ENCODE data around the gene SPAG8. TPM values are rescaled to one million over a fixed set of nuclear protein-coding genes. Genes with fewer than 3 reads are reported as not detected.

The SPAG8 gene
- polyA plus RNA-seq, 2 of the 4 experiments (the other 2 are of a cell fraction): 0.31 to 0.45 TPM

DNA sequence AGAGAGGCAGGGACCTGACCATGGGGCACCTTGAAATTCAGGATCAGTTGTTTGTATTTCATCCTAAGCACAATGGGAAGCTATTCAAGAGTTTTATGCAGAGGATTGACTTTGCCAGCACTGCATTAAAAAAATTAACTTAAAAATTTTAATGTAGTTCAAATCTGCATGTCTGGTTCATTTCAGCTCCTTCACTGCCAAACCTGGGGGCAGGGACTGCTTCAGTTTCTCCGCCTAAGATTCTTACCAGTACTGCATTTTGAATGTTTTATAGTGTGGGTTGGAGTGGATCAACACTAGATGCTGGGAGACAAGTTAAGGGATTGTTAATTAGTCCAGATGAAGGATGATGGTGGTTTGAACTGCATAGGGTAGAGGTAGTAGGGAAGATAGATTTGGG, 42.3 kb downstream of the SPAG8 start:
- ChIA-PET CTCF (interaction anchor here (0.8 to 13.6 kb wide), 8 partner anchors 12 to 74 kb away, joined by 3 to 122 read pairs (median 4); no protein-coding TSS in a partner anchor), POLR2A (no interaction called here)
- no peak for ATAC-seq

DNA sequence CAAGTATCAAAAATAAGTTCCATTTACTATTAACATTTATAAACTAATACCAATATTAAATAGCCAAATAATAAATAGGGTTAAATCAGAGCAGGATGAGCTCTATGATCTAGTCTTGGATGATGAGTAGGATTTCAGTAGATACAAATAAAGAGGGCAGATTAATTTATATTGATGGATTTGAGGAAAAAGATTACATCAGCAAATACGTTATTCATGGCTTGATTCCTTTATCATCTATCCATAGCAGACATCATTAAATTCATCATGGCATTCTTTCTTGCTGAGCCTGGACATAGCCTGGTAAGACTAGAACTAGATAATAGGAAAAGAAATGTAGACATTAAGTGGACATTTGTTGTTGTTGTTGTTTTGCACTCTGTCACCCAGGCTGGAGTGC, 44.6 kb downstream of the SPAG8 start:
- Histone ChIP-seq H3K4me3 (no peak overlapping the region), H3K4me1 (peaks cover 23% of the 10 kb centered on the region), H3K27ac (no peak overlapping the region), H3K4me2 (no peak overlapping the region), H3K9me3 (no peaks in the 10 kb centered on the region)
- WGBS (ENCODE audit: missing lambda C conversion rate): 92% methylated on average over 1 of the region's 1 CpG
- DNase-seq (ENCODE audit: low read depth in 1 of 2, low spot score in 1 of 2) (no peak), ATAC-seq (no peak), FAIRE-seq (no peak)
- TF ChIP-seq ESRRA (IDR thresholded peaks at IDR 0.05; ENCODE audit: borderline replicate concordance, low read length) (no peak), EHMT2 (IDR thresholded peaks at IDR 0.05; ENCODE audit: low read depth) (no peak), ZNF302 (CRISPR knock-in tag; IDR thresholded peaks at IDR 0.05) (no peak), MAFK (IDR thresholded peaks at IDR 0.05; ENCODE audit: partially characterized antibody) (peak; percentile 70)
- TF ChIP-seq, protein P1, sequence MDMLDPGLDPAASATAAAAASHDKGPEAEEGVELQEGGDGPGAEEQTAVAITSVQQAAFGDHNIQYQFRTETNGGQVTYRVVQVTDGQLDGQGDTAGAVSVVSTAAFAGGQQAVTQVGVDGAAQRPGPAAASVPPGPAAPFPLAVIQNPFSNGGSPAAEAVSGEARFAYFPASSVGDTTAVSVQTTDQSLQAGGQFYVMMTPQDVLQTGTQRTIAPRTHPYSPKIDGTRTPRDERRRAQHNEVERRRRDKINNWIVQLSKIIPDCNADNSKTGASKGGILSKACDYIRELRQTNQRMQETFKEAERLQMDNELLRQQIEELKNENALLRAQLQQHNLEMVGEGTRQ (IDR thresholded peaks at IDR 0.05): no peak
- POLR2A ChIA-PET: interaction anchor here (0.6 to 0.7 kb wide), 2 partner anchors 9 to 164 kb away, joined by 3 to 4 read pairs; no protein-coding TSS in a partner anchor
- CTCF ChIA-PET: interaction anchor here (0.7 to 13.6 kb wide), 4 partner anchors 18 to 188 kb away, joined by 3 to 122 read pairs (median 4); no protein-coding TSS in a partner anchor

More for the DNA sequence above, 42.3 kb downstream of the SPAG8 start:
- Histone ChIP-seq H3K4me3 (no peak overlapping the region), H3K4me1 (peaks cover 23% of the 10 kb centered on the region), H3K27ac (no peak overlapping the region), H3K9me3 (no peaks in the 10 kb centered on the region), H3K4me2 (no peak overlapping the region)
- FAIRE-seq: no peak
- DNase-seq (ENCODE audit: low read depth in 1 of 2, low spot score in 1 of 2): no peak
- no peak for TF ChIP-seq HEYL (CRISPR knock-in tag; IDR thresholded peaks at IDR 0.05)
- TF ChIP-seq SREBF2 (IDR thresholded peaks at IDR 0.05): no peak
- no peak for TF ChIP-seq CBX2 (IDR thresholded peaks at IDR 0.05; ENCODE audit: borderline replicate concordance, low read depth)
- no peak for TF ChIP-seq ZNF302 (CRISPR knock-in tag; IDR thresholded peaks at IDR 0.05)
- TF ChIP-seq, protein P2, sequence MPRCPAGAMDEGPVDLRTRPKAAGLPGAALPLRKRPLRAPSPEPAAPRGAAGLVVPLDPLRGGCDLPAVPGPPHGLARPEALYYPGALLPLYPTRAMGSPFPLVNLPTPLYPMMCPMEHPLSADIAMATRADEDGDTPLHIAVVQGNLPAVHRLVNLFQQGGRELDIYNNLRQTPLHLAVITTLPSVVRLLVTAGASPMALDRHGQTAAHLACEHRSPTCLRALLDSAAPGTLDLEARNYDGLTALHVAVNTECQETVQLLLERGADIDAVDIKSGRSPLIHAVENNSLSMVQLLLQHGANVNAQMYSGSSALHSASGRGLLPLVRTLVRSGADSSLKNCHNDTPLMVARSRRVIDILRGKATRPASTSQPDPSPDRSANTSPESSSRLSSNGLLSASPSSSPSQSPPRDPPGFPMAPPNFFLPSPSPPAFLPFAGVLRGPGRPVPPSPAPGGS (IDR thresholded peaks at IDR 0.05): no peak
- TF ChIP-seq NPAS2 (CRISPR knock-in tag; IDR thresholded peaks at IDR 0.05; ENCODE audit: borderline replicate concordance): no peak
- TF ChIP-seq ZC3H11A (IDR thresholded peaks at IDR 0.05): no peak
- TF ChIP-seq CHD2 (IDR thresholded peaks at IDR 0.05; ENCODE audit: low read length, partially characterized antibody): no peak
- no peak for TF ChIP-seq BHLHE40 (IDR thresholded peaks at IDR 0.05; ENCODE audit: low read depth, low read length)
- TF ChIP-seq, protein P3, sequence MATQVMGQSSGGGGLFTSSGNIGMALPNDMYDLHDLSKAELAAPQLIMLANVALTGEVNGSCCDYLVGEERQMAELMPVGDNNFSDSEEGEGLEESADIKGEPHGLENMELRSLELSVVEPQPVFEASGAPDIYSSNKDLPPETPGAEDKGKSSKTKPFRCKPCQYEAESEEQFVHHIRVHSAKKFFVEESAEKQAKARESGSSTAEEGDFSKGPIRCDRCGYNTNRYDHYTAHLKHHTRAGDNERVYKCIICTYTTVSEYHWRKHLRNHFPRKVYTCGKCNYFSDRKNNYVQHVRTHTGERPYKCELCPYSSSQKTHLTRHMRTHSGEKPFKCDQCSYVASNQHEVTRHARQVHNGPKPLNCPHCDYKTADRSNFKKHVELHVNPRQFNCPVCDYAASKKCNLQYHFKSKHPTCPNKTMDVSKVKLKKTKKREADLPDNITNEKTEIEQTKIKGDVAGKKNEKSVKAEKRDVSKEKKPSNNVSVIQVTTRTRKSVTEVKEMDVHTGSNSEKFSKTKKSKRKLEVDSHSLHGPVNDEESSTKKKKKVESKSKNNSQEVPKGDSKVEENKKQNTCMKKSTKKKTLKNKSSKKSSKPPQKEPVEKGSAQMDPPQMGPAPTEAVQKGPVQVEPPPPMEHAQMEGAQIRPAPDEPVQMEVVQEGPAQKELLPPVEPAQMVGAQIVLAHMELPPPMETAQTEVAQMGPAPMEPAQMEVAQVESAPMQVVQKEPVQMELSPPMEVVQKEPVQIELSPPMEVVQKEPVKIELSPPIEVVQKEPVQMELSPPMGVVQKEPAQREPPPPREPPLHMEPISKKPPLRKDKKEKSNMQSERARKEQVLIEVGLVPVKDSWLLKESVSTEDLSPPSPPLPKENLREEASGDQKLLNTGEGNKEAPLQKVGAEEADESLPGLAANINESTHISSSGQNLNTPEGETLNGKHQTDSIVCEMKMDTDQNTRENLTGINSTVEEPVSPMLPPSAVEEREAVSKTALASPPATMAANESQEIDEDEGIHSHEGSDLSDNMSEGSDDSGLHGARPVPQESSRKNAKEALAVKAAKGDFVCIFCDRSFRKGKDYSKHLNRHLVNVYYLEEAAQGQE (IDR thresholded peaks at IDR 0.05): no peak
- TF ChIP-seq, protein P1 (IDR thresholded peaks at IDR 0.05): no peak
- no peak for TF ChIP-seq TFCP2L1 (CRISPR knock-in tag; IDR thresholded peaks at IDR 0.05)
- no peak for TF ChIP-seq KDM5A (IDR thresholded peaks at IDR 0.05)
- 88% methylated on average over 1 of the region's 1 CpG for WGBS (ENCODE audit: missing lambda C conversion rate)
